HG02970 (cell line): Measurements from ENCODE around the gene CCL21.
A peak's percentile ranks its signal among the peaks of the same experiment; 100 is the strongest.

ENCODE experiments used
- ATAC-seq: cut with Tn5 transposase; IDR thresholded peaks from one replicate; pipeline ENCODE4 v1.9.1; 2021; ENCODE audit warnings: mild to moderate bottlenecking, moderate library complexity, moderate number of reproducible peaks; ENCODE audit not compliant: unreplicated experiment, low FRiP score

CCL21 gene

GRCh38 chr9:34675048-34675714 lies 34.8 kb downstream of the CCL21 start:
- ATAC-seq, result no peak

GRCh38 chr9:34674440-34674839 lies 35.5 kb downstream of the CCL21 start:
- no peak for ATAC-seq

GRCh38 chr9:34671307-34671706 lies 38.6 kb downstream of the CCL21 start:
- no peak for ATAC-seq

GRCh38 chr9:34669809-34670562 lies 40.0 kb downstream of the CCL21 start:
- ATAC-seq, result no peak

- ATAC-seq, result peak; percentile 63
Measured at GRCh38 chr9:34665381-34666250, 44.3 kb downstream of the CCL21 start.

- ATAC-seq, result peak; percentile 17
Measured at GRCh38 chr9:34665067-34665380, 44.9 kb downstream of the CCL21 start.

- ATAC-seq, result no peak
Measured at GRCh38 chr9:34664281-34665066, 45.5 kb downstream of the CCL21 start.

GRCh38 chr9:34663303-34663605 lies 46.7 kb downstream of the CCL21 start:
- no peak for ATAC-seq

- ATAC-seq, result no peak
Measured at GRCh38 chr9:34662526-34663302, 47.2 kb downstream of the CCL21 start, which contains the start of gene CCL27. CCL27 (minus strand) TSS chr9:34662657; CDS start chr9:34662633, 24 bp downstream.

- ATAC-seq, result no peak
Measured at GRCh38 chr9:34659592-34660253, 50.2 kb downstream of the CCL21 start.
